ENCODE measurements around the gene GAPDHS. TPM values are rescaled to one million over a fixed set of nuclear protein-coding genes. Genes with fewer than 3 reads are reported as not detected.

Gene GAPDHS
- total and polyA plus RNA-seq, 2 of the 4 experiments (the other 2 are of a cell fraction), result not detected

- Histone ChIP-seq H3K36me3 (ENCODE audit: control insufficient read depth, insufficient read depth, low read length) (no peaks in the 10 kb centered on the region), H2BK15ac (ENCODE audit: low read depth, low read length) (no peak overlapping the region), H3K27ac (ENCODE audit: insufficient read depth, low read length) (no peak overlapping the region), H2BK120ac (ENCODE audit: low read depth, low read length) (peak overlapping the region; percentile 14; the same call in 1 of the 2 replicates), H3K4me3 (ENCODE audit: insufficient read depth, low read depth, low read length) (no peak overlapping the region), H2AK5ac (ENCODE audit: low read depth, low read length) (no peak overlapping the region), H2BK5ac (ENCODE audit: low read depth, low read length, poor library complexity, severe bottlenecking) (no peak overlapping the region), H3K18ac (ENCODE audit: low read depth, low read length) (no peak overlapping the region), H4K5ac (ENCODE audit: low read depth, low read length) (no peak overlapping the region), H3K4me2 (ENCODE audit: low read depth, low read length) (no peak overlapping the region), H4K8ac (ENCODE audit: low read depth in 2 of 2, low read length in 2 of 2) (no peak overlapping the region), H2BK20ac (ENCODE audit: low read depth, low read length) (no peak overlapping the region), H3K4me1 (ENCODE audit: control insufficient read depth, insufficient read depth, low read length) (peaks cover 7% of the 10 kb centered on the region), H3K9me1 (ENCODE audit: insufficient read depth, low read length) (peaks cover 16% of the 10 kb centered on the region), H3K9me3 (ENCODE audit: control insufficient read depth, insufficient read depth, low read length) (no peaks in the 10 kb centered on the region), H4K20me1 (ENCODE audit: insufficient read depth, low read length) (no peaks in the 10 kb centered on the region), H3K56ac (ENCODE audit: extremely low read depth, insufficient read depth, low read length) (no peak overlapping the region), H4K91ac (ENCODE audit: insufficient read depth, low read depth, low read length) (no peak overlapping the region), H2AFZ (replicated peaks; ENCODE audit: low read length, poor library complexity) (peak overlapping the region; percentile 26), H3K27me3 (ENCODE audit: control insufficient read depth, insufficient read depth, low read length) (peaks cover 7% of the 10 kb centered on the region), H3K14ac (replicated peaks; ENCODE audit: low read depth, low read length) (no peak overlapping the region), H3K9ac (ENCODE audit: low read depth, low read length) (no peak overlapping the region), H3K23ac (ENCODE audit: low read depth, low read length) (no peak overlapping the region), H3K79me1 (ENCODE audit: low read depth in 1 of 2, low read length in 2 of 2) (0 out of 4 replicates have a peak, but pooled peaks cover 0 to 3% of the 10 kb centered on the region in 2 experiments), H2AK9ac (replicated peaks; ENCODE audit: low read depth, low read length, poor library complexity) (peak overlapping the region; percentile 60), H3K4ac (ENCODE audit: low read depth, low read length) (no peak overlapping the region)
- 43% methylated on average over 1 of the region's 16 CpGs; no CpG with 5 or more reads in 1 of the 2 experiments for WGBS, 2 experiments (ENCODE audit: extremely low coverage in 2 of 2, insufficient read length in 1 of 2)
- CTCF ChIA-PET, result no interaction called here
- BruUV-seq (replicated peaks), result no TSS peak
- TF ChIP-seq BHLHE40 (IDR thresholded peaks at IDR 0.05; ENCODE audit: low read depth, low read length) (no peak), RAD21 (IDR thresholded peaks at IDR 0.05; ENCODE audit: low read length) (no peak), RCOR1 (IDR thresholded peaks at IDR 0.05; ENCODE audit: insufficient replicate concordance, low read length) (no peak), SMC3 (IDR thresholded peaks at IDR 0.05; ENCODE audit: low read depth, low read length) (no peak), NFE2L2 (IDR thresholded peaks at IDR 0.05; ENCODE audit: low read depth, low read length) (no peak), CHD1 (IDR thresholded peaks at IDR 0.05; ENCODE audit: low read depth, low read length) (no peak), MXI1 (IDR thresholded peaks at IDR 0.05; ENCODE audit: borderline replicate concordance, low read depth, low read length) (no peak), FOS (IDR thresholded peaks at IDR 0.05; ENCODE audit: low read depth, low read length) (no peak), RFX5 (IDR thresholded peaks at IDR 0.05; ENCODE audit: low read depth, low read length) (no peak), MAFK (IDR thresholded peaks at IDR 0.05; ENCODE audit: low read depth, low read length) (no peak), CTCF (conservative IDR thresholded peaks at IDR 0.05; ENCODE audit: low read depth, low read length) (no peak), MAZ (IDR thresholded peaks at IDR 0.05; ENCODE audit: borderline replicate concordance, low read depth, low read length) (no peak), CEBPB (IDR thresholded peaks at IDR 0.05; ENCODE audit: low read depth, low read length) (no peak), POLR2A (IDR thresholded peaks at IDR 0.05; ENCODE audit: low read depth, low read length) (no peak)
- TF ChIP-seq, protein P1, sequence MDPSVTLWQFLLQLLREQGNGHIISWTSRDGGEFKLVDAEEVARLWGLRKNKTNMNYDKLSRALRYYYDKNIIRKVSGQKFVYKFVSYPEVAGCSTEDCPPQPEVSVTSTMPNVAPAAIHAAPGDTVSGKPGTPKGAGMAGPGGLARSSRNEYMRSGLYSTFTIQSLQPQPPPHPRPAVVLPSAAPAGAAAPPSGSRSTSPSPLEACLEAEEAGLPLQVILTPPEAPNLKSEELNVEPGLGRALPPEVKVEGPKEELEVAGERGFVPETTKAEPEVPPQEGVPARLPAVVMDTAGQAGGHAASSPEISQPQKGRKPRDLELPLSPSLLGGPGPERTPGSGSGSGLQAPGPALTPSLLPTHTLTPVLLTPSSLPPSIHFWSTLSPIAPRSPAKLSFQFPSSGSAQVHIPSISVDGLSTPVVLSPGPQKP (IDR thresholded peaks at IDR 0.05; ENCODE audit: borderline replicate concordance, low read depth, low read length), result no peak
- TF ChIP-seq, protein P2, sequence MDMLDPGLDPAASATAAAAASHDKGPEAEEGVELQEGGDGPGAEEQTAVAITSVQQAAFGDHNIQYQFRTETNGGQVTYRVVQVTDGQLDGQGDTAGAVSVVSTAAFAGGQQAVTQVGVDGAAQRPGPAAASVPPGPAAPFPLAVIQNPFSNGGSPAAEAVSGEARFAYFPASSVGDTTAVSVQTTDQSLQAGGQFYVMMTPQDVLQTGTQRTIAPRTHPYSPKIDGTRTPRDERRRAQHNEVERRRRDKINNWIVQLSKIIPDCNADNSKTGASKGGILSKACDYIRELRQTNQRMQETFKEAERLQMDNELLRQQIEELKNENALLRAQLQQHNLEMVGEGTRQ (IDR thresholded peaks at IDR 0.05; ENCODE audit: low read depth, low read length), result no peak
- dilution Hi-C loops (cut with HindIII; ENCODE audit: low sequenced_read_pairs, unreplicated experiment), result no loop called here
- DNase-seq (no peak), ATAC-seq (ENCODE audit: low read depth) (no peak)
- POLR2A ChIA-PET (ENCODE audit: unreplicated experiment), result no interaction called here
- intact Hi-C loops (cut with micrococcal nuclease), result no loop called here
- in situ Hi-C loops (cut with MboI; ENCODE audit: low sequenced_read_pairs), result no loop called here
Measured at GRCh38 chr19:35521124-35521743, 12.0 kb upstream of the GAPDHS start.
